HG03558 (cell line): ENCODE results near the gene RBM25.

Experiments used
- ATAC-seq: cut with Tn5 transposase; IDR thresholded peaks from one replicate; pipeline ENCODE4 v1.9.1; 2021; ENCODE audit warnings: moderate number of reproducible peaks; ENCODE audit not compliant: unreplicated experiment; ENCODE audit errors: extremely low read depth

Gene RBM25

DNA sequence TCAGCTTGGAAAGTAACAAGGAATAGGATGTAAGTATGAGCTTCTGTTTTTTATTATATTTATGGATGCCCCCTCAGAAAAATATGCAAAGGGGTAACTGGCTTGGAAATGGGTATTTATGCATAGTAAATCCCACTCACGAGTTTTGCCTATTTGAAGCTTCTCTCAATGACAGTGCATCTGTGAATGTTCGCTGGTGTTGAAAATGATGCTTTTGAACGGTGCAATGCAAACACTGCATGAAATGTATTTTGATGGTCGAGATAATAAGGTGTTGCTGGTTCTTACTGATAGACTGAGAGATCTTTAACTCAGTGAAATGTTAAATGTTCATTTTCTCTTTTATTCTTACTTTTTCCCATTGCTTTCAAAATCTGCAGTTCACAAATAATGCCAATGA lies 42.0 kb downstream of the RBM25 start:
- no peak for ATAC-seq

DNA sequence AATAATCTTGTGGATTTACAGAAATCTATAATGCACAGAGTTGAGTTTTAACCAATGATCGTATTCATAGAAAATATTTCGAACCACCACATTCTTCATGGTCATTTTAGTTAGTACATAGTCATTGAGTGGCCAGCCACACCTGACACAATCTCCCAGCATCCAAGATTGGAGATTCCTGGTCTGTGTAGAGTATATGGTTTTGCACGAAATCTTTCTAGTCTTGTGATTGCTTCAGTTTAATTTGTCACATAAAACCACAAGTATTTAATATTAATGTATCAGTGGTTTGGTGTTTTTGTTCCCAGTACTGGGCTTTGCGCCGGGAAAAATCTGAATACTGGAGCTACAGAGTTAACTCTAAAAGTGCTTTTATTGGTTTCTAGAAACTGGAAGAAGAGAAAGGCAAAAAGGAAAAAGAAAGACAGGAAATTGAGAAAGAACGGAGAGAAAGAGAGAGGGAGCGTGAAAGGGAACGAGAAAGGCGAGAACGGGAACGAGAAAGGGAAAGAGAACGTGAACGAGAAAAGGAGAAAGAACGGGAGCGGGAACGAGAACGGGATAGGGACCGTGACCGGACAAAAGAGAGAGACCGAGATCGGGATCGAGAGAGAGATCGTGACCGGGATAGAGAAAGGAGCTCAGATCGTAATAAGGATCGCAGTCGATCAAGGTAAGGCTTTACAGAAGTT lies 44.6 kb downstream of the RBM25 start:
- ATAC-seq = no peak

DNA sequence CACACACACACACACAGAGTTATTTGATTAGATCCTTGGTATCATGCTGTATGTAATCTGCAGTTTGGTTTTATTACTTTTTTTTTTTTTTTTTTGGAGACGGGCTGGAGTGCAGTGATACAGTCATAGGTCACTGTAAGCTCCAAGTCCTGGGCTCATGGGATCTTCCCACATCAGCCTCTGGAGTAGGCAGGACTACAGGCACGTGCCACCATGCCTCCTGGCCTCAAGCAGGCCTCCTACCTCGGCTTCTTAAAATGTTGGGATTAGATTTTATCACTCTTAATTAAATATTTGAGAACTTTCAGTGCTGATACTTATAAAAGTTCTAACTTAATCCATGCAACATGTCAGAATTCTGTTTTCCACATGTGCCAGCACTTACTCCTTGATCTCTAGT lies 46.7 kb downstream of the RBM25 start:
- no peak for ATAC-seq

GRCh38 chr14:73105727-73106126 lies 47.4 kb downstream of the RBM25 start:
- no peak for ATAC-seq

DNA sequence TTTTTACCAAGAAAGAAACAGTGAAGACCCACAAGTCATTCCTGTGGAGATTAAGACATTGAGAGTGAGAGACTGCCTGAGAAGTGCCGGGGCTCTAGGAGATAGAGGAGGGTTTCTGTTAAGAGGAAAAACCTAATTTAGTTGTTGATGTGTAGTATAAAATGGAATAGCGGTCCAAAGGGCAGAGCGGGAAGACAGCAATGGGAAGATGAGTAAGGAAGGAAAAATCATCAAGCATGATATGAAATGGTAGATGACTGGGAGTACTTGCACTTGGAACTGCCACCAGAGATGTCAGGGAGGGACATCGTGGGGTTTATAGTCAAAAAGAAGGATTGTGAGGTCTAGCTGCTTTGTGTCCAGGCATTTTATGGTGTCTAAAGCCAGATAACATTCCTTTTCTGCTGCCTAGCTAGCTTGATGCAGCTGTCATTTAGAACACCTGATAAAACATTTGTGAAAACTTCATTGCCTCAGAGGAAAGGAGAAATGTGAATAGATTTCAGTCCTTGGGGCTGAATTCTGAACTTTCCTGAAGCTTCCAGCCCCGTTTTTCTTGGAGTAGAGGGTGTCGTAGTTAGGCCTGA lies 57.8 kb downstream of the RBM25 start:
- no peak for ATAC-seq

DNA sequence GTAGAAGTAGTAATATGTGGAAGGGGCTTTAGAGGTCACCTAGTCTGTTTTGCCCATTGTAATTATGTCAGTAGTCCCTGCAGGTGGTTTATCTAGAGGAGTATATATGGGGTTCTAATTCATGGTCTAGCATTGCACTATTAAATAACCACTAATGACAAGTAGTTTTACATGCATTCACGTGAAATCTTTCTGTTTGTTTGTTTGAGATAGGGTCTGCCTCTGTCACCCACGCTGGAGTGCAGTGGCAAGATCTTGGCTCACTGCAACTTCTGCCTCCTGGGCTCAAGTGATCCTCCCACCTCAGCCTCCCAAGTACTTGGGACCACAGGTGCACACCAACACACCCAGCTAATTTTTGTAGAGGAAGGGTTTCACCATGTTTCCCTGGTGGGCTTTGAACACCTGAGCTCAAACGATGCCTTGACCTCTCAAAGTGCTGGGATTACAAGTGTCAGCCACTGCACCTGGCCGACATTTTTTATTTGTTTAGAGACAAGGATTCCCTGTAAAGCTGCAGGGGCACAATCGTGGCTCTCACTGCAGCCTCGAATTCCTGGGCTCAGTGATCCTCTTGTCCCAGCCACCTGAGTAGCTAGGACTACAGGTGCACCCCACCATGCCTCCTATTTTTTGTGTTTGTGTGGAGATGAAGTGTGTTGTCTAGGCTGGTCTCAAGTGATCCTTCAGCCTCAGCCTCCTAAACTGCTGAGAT lies 66.0 kb downstream of the RBM25 start:
- no peak for ATAC-seq

DNA sequence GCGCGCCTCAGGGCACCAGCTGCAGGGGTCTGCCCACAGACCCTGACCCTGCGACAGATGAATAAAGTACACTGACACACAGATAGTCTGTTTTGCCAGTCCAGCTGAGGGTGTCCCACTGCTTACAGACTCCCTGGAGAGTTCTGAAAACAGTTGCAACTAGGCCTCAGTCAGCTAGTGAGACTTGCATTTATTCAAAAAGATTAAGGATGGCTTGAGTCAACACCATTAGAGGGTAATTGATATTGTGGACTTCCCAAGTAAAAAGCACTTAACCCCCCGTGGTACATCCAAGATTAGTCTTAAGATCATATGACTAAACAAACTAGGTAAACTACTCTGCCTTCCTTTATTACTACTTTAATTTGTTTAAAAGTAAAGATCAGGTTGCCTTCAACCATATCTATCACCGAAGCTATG lies 66.8 kb downstream of the RBM25 start:
- ATAC-seq = no peak

- ATAC-seq = no peak
Measured at GRCh38 chr14:73125746-73126145, 67.4 kb downstream of the RBM25 start.

DNA sequence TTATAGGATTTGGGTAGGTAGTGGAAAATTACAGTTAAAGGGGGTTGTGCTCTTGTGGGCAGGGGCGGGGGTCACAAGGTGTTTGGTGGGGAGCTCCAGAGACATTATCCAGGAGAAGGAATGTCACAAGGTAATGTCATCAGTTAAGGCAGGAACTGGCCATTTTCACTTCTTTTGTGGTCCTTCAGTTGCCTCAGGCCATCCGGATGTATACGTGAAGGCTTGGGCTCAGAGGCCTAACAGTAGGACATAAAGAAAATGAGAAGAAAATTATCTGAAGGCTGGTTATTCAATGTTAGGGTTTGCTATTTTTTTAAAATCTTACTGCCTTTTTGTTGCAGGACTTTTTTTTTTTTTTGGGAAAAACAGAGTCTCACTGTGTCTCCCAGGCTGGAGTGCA lies 75.5 kb downstream of the RBM25 start:
- ATAC-seq = no peak

DNA sequence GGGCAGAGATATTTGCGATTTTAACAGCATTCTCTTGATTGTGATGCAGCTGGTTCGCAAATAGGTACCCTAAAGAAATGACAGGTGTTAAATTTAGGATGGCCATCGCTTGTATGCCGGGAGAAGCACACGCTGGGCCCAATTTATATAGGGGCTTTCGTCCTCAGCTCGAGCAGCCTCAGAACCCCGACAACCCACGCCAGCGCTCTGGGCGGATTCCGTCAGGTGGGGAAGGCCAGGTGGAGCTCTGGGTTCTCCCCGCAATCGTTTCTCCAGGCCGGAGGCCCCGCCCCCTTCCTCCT lies 77.7 kb downstream of the RBM25 start:
- no peak for ATAC-seq

GRCh38 chr14:73136387-73137225 lies 78.3 kb downstream of the RBM25 start, which contains the start of gene PSEN1:
PSEN1 (plus strand) TSS chr14:73136507; CDS start chr14:73148020, 11,513 bp downstream.
- peak; percentile 69 for ATAC-seq

DNA sequence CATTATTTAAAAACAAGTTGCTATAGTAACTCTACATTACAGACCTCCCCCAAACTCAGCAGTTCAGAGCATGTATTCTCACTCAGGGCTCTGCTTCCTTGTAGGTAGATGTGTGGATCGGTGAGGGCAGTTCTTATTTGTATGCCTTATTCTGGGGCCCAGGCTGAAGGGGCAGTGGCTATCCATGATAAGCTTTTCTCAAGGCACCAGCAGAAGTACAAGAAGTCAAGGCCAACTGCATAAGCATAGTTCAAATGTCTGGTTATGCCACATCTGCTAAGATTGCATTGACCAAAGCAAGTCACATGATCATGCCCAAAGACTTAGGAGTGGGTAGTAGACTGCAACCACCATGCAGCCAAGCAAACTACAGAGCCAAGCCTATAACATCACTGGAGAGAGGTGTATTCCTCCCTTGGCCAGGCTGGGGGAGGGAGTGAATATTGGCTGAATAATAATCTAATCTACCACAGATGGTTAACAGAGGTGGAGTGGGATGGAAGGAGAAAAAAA lies 82.5 kb downstream of the RBM25 start:
- no peak for ATAC-seq

DNA sequence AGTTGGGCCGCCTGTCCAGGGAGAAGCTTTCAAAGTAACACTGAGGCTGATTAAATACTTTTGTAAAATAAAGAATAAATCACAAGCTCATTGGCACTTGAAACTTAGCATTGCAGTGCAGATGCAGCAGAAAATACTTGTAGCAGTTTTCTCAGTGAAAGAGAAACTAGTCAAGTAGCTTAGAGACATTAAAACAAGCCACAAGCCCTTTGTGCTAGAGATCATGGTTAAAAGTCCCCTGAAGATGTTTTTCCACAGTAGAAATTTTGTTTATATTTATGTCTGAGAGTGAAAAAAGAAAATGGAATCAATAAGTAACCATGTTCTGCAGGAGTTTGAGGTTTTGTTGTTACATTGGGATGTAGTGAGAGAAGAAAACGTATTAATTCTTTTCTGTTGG lies 83.9 kb downstream of the RBM25 start:
- no peak for ATAC-seq

DNA sequence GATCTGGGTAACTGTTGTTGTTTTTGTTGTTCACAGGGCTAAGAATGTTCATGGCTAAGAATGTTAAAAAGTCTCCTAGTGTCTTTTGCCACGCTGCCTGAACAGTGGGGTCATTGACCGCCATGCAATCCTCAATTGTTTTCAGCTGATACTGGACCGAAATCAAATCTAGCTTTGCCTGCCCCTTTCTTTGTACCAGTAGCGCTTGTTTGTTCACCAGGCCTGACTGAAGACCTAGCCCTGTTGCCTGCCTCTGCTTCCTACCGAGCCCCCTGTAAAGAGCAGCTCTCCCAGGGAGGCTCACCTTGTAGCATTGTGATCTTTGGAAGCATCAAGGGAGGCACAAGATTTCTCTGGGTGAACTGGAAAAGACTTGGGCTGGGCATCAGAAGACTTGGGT lies 84.7 kb downstream of the RBM25 start:
- no peak for ATAC-seq

DNA sequence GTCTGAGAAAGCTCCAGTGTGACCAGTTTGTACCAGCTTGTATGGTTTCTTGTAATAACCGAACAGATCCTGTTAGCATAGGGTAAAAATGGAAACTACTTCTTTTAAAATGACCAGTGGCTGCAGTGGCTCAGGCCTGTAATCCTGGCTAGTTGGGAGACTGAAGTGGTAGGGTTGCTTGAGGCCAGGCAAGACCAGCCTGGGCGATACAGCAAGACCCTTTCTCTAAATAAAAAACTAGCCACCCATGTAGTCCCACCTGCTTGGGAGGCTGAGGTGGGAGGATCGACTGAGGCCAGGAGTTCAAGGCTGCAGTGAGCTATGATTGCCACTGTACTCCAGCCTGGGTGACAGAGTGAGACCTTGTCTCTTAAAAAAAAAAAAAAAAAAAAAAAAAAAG lies 85.3 kb downstream of the RBM25 start:
- no peak for ATAC-seq

GRCh38 chr14:73145371-73145770 lies 87.0 kb downstream of the RBM25 start:
- ATAC-seq = no peak

- no peak for ATAC-seq
Measured at GRCh38 chr14:73146111-73146510, 87.8 kb downstream of the RBM25 start.

GRCh38 chr14:73149753-73150152 lies 91.4 kb downstream of the RBM25 start:
- no peak for ATAC-seq

GRCh38 chr14:73153272-73153671 lies 94.9 kb downstream of the RBM25 start:
- ATAC-seq = no peak

- no peak for ATAC-seq
Measured at GRCh38 chr14:73162251-73162650, 103.9 kb downstream of the RBM25 start.

DNA sequence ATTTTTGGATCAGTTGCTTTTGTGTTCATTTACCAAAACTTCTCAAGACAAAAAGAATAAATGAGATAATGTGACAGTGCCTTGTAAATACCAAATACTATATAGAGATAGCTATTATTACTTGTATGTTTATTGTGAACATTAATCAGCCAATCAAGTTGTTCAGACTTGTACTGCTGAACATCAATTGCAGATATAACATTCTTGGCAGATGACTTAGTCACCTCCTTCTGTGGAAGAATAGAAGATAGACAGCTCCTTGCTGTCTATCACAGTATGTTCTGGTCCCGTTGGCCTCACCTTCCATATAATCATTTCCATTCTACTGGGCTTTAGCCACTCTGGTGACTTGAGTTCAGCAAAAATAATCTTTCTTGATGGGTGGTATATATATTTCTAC lies 108.1 kb downstream of the RBM25 start:
- no peak for ATAC-seq
